Glutamatergic neuron (in vitro differentiated cells): ENCODE data around the gene ZWILCH. TPM values are rescaled to one million over a fixed set of nuclear protein-coding genes. Genes with fewer than 3 reads are reported as not detected.
A peak's percentile ranks its signal among the peaks of the same experiment; 100 is the strongest.

Experiments used
- DNase-seq: peaks from one replicate; pipeline ENCODE4 v3.0.0; 2022
- H3K27ac Mint-ChIP-seq: one replicate; pipeline ENCODE4 v1.8.0; 2020; ENCODE audit warnings: mild to moderate bottlenecking, mixed read lengths, inconsistent platforms; ENCODE audit not compliant: unreplicated experiment
- H3K27me3 Mint-ChIP-seq: one replicate; pipeline ENCODE4 v1.8.0; 2020; ENCODE audit warnings: mild to moderate bottlenecking, moderate library complexity, mixed read lengths, inconsistent platforms; ENCODE audit not compliant: unreplicated experiment
- H3K36me3 Mint-ChIP-seq: one replicate; pipeline ENCODE4 v1.8.0; 2020; ENCODE audit warnings: mild to moderate bottlenecking, mixed read lengths, inconsistent platforms; ENCODE audit not compliant: unreplicated experiment
- H3K4me1 Mint-ChIP-seq: one replicate; pipeline ENCODE4 v1.8.0; 2020; ENCODE audit warnings: mild to moderate bottlenecking, low read depth, mixed read lengths, inconsistent platforms; ENCODE audit not compliant: unreplicated experiment
- H3K4me3 Mint-ChIP-seq: one replicate; pipeline ENCODE4 v1.8.0; 2020; ENCODE audit warnings: mild to moderate bottlenecking, mixed read lengths, inconsistent platforms; ENCODE audit not compliant: unreplicated experiment
- H3K9me3 Mint-ChIP-seq: one replicate; pipeline ENCODE4 v1.8.0; 2020; ENCODE audit warnings: mild to moderate bottlenecking, moderate library complexity, mixed read lengths, inconsistent platforms; ENCODE audit not compliant: unreplicated experiment
- total RNA-seq: library from RNA; stranded (reverse); fragmentation: NEBNext Ultra II Directional; extraction: Animal tissue kit (Norgen Biotek cat#: 25700); gene quantifications from one replicate; pipeline ENCODE4 v1.2.1, GENCODE V29; 2021; ENCODE audit not compliant: unreplicated experiment
- TF ChIP-seq, protein P1 (sequence below): fragments of 200-600 bp; sonication (generic); IDR thresholded peaks from one replicate; pipeline ENCODE4 v1.5.0; 2021; ENCODE audit not compliant: partially characterized antibody, unreplicated experiment

The ZWILCH gene
- total RNA-seq, 1 donor from 2014 or later = 21.8 TPM

- Mint-ChIP-seq H3K27ac (no peak overlapping the region), H3K27me3 (no peaks in the 10 kb centered on the region), H3K4me3 (no peak overlapping the region), H3K9me3 (no peaks in the 10 kb centered on the region), H3K4me1 (no peaks in the 10 kb centered on the region), H3K36me3 (no peaks in the 10 kb centered on the region)
- TF ChIP-seq, protein P1, sequence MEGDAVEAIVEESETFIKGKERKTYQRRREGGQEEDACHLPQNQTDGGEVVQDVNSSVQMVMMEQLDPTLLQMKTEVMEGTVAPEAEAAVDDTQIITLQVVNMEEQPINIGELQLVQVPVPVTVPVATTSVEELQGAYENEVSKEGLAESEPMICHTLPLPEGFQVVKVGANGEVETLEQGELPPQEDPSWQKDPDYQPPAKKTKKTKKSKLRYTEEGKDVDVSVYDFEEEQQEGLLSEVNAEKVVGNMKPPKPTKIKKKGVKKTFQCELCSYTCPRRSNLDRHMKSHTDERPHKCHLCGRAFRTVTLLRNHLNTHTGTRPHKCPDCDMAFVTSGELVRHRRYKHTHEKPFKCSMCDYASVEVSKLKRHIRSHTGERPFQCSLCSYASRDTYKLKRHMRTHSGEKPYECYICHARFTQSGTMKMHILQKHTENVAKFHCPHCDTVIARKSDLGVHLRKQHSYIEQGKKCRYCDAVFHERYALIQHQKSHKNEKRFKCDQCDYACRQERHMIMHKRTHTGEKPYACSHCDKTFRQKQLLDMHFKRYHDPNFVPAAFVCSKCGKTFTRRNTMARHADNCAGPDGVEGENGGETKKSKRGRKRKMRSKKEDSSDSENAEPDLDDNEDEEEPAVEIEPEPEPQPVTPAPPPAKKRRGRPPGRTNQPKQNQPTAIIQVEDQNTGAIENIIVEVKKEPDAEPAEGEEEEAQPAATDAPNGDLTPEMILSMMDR = no peak
- DNase-seq = no peak
These were observed 22.6 kb upstream of the ZWILCH start for GRCh38 chr15:66482539-66482938.

- DNase-seq = no peak
- Mint-ChIP-seq H3K4me1 (no peaks in the 10 kb centered on the region), H3K27me3 (no peaks in the 10 kb centered on the region), H3K4me3 (no peak overlapping the region), H3K9me3 (peaks cover 2% of the 10 kb centered on the region), H3K36me3 (no peaks in the 10 kb centered on the region), H3K27ac (no peak overlapping the region)
- TF ChIP-seq, protein P1 = no peak
These were observed 22.0 kb upstream of the ZWILCH start for GRCh38 chr15:66483131-66483566.

DNA sequence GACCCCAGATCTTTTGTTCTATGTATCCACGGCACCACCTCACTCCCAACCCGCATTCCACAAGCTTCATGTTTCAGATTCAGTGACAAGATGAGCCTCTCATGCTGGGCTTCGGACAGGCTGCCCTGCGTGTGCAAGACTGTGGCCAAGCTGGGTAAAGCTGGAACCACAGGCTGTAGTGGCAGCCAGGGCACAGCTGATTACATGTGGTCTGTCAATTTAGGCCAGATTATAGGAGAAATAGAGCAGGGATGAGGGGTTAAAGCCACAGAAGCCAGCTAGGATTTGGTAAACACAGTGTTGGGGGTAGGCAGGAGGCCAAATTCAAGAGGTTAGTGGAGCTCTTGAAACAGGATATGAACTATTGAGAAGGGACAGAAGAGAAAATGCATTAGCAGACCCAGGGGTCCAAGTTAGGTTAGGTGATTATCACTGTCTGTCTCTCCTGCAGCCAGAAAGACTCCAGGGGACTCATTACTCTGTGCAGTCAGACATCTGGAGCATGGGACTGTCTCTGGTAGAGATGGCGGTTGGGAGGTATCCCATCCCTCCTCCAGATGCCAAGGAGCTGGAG is 20.5 kb upstream of the ZWILCH start:
- Mint-ChIP-seq H3K4me1 (no peaks in the 10 kb centered on the region), H3K9me3 (peaks cover 2% of the 10 kb centered on the region), H3K4me3 (no peak overlapping the region), H3K36me3 (no peaks in the 10 kb centered on the region), H3K27ac (peak overlapping the region; percentile 31), H3K27me3 (no peaks in the 10 kb centered on the region)
- no peak for DNase-seq
- TF ChIP-seq, protein P1 = no peak

GRCh38 chr15:66486887-66487286 is 18.2 kb upstream of the ZWILCH start:
- H3K36me3 Mint-ChIP-seq = peaks cover 5% of the 10 kb centered on the region
- no peaks in the 10 kb centered on the region for H3K4me1 Mint-ChIP-seq
- TF ChIP-seq, protein P1 = no peak
- no peak for DNase-seq
- no peak overlapping the region for H3K4me3 Mint-ChIP-seq
- no peak overlapping the region for H3K27ac Mint-ChIP-seq
- H3K27me3 Mint-ChIP-seq = peaks cover 3% of the 10 kb centered on the region
- H3K9me3 Mint-ChIP-seq = peaks cover 4% of the 10 kb centered on the region

GRCh38 chr15:66488525-66488924 is 16.6 kb upstream of the ZWILCH start:
- no peak overlapping the region for H3K27ac Mint-ChIP-seq
- H3K27me3 Mint-ChIP-seq = peaks cover 5% of the 10 kb centered on the region
- H3K4me1 Mint-ChIP-seq = no peaks in the 10 kb centered on the region
- H3K36me3 Mint-ChIP-seq = peaks cover 5% of the 10 kb centered on the region
- TF ChIP-seq, protein P1 = no peak
- no peak overlapping the region for H3K4me3 Mint-ChIP-seq
- H3K9me3 Mint-ChIP-seq = peaks cover 4% of the 10 kb centered on the region
- no peak for DNase-seq
